HEK293T (cell line): ENCODE results near the gene SH2D6.

ENCODE experiments used
- BHLHE40 ChIP-seq: fragments of 450-650 bp; IDR thresholded peaks from 2 replicates; pipeline ENCODE4 v1.6.1; 2016; ENCODE audit warnings: mild to moderate bottlenecking, moderate library complexity, borderline replicate concordance
- CTBP1 ChIP-seq: fragments of 450-650 bp; IDR thresholded peaks from 2 replicates; pipeline ENCODE4 v1.6.1; 2016; ENCODE audit warnings: borderline replicate concordance
- ELF4 ChIP-seq: fragments of 450-650 bp; IDR thresholded peaks from 2 replicates; pipeline ENCODE4 v1.6.1; 2017; ENCODE audit warnings: antibody characterized with exemption
- FOXA1 ChIP-seq: fragments of 450-650 bp; IDR thresholded peaks from 2 replicates; pipeline ENCODE4 v1.6.1; 2016; ENCODE audit warnings: mild to moderate bottlenecking
- FOXM1 ChIP-seq: fragments of 450-650 bp; IDR thresholded peaks from 2 replicates; pipeline ENCODE4 v1.6.1; 2017; ENCODE audit warnings: mild to moderate bottlenecking, borderline replicate concordance
- HDGF ChIP-seq: fragments of 450-650 bp; IDR thresholded peaks from 2 replicates; pipeline ENCODE4 v1.6.1; 2017; ENCODE audit warnings: antibody characterized with exemption, borderline replicate concordance
- L3MBTL2 ChIP-seq: fragments of 450-650 bp; conservative IDR thresholded peaks from 2 replicates; pipeline ENCODE4 v1.6.1; 2016; ENCODE audit warnings: mild to moderate bottlenecking
- LEF1 ChIP-seq: fragments of 450-650 bp; IDR thresholded peaks from 2 replicates; pipeline ENCODE4 v1.6.1; 2017; ENCODE audit warnings: mild to moderate bottlenecking, borderline replicate concordance
- NFRKB ChIP-seq: fragments of 450-650 bp; IDR thresholded peaks from 2 replicates; pipeline ENCODE4 v1.6.1; 2016; ENCODE audit warnings: mild to moderate bottlenecking, moderate library complexity
- PKNOX1 ChIP-seq: fragments of 450-650 bp; IDR thresholded peaks from 2 replicates; pipeline ENCODE4 v1.6.1; 2016
- SP1 ChIP-seq: fragments of 450-650 bp; IDR thresholded peaks from 2 replicates; pipeline ENCODE4 v1.6.1; 2017
- SUZ12 ChIP-seq: fragments of 450-650 bp; IDR thresholded peaks from 2 replicates; pipeline ENCODE4 v1.6.1; 2016; ENCODE audit warnings: mild to moderate bottlenecking

GRCh38 chr2:85439025-85439472 is 20.5 kb downstream of the SH2D6 start:
- TF ChIP-seq SP1 (no peak), SUZ12 (no peak), BHLHE40 (no peak), HDGF (no peak), FOXM1 (no peak), FOXA1 (no peak), CTBP1 (no peak), L3MBTL2 (no peak), NFRKB (no peak), PKNOX1 (no peak), LEF1 (no peak), ELF4 (no peak)
